Measurements from ENCODE around the gene SOD3.

SOD3 gene

GRCh38 chr4:24768604-24769003, 26.8 kb upstream of the SOD3 start:
- ATAC-seq (replicated peaks) (no peak), DNase-seq (no peak)
- H3K36me3 Mint-ChIP-seq (ENCODE audit: insufficient read depth) = no peaks in the 10 kb centered on the region
- no peak overlapping the region for H3K27ac Mint-ChIP-seq
- H3K9me3 Mint-ChIP-seq = peaks cover 4 to 8% of the 10 kb centered on the region in 2 donors
- H3K4me3 Mint-ChIP-seq = no peak overlapping the region
- H3K4me1 Mint-ChIP-seq (ENCODE audit: low read depth in 2 of 2) = no peaks in the 10 kb centered on the region
- peaks cover 0 to 6% of the 10 kb centered on the region in 2 donors for H3K27me3 Mint-ChIP-seq

GRCh38 chr4:24769571-24769970, 25.8 kb upstream of the SOD3 start:
- ATAC-seq (replicated peaks) (no peak), DNase-seq (no peak)
- no peak overlapping the region for H3K27ac Mint-ChIP-seq
- H3K4me3 Mint-ChIP-seq = no peak overlapping the region
- H3K9me3 Mint-ChIP-seq = peaks cover 4 to 8% of the 10 kb centered on the region in 2 donors
- H3K4me1 Mint-ChIP-seq (ENCODE audit: low read depth in 2 of 2) = no peaks in the 10 kb centered on the region
- peaks cover 0 to 6% of the 10 kb centered on the region in 2 donors for H3K27me3 Mint-ChIP-seq
- H3K36me3 Mint-ChIP-seq (ENCODE audit: insufficient read depth) = no peaks in the 10 kb centered on the region

GRCh38 chr4:24770032-24770584, 25.3 kb upstream of the SOD3 start:
- DNase-seq (no peak), ATAC-seq (replicated peaks) (no peak)
- Mint-ChIP-seq H3K4me1 (ENCODE audit: low read depth in 2 of 2) (no peaks in the 10 kb centered on the region), H3K9me3 (peaks cover 4 to 8% of the 10 kb centered on the region in 2 donors), H3K36me3 (ENCODE audit: insufficient read depth) (no peaks in the 10 kb centered on the region), H3K4me3 (no peak overlapping the region), H3K27ac (no peak overlapping the region), H3K27me3 (peaks cover 0 to 6% of the 10 kb centered on the region in 2 donors)

- no peak overlapping the region for H3K27ac Mint-ChIP-seq
- no peak for DNase-seq
- ATAC-seq (replicated peaks) = no peak
- peaks cover 0 to 6% of the 10 kb centered on the region in 2 donors for H3K27me3 Mint-ChIP-seq
- peaks cover 4 to 8% of the 10 kb centered on the region in 2 donors for H3K9me3 Mint-ChIP-seq
- H3K36me3 Mint-ChIP-seq (ENCODE audit: insufficient read depth) = no peaks in the 10 kb centered on the region
- no peak overlapping the region for H3K4me3 Mint-ChIP-seq
- no peaks in the 10 kb centered on the region for H3K4me1 Mint-ChIP-seq (ENCODE audit: low read depth in 2 of 2)
These were observed 24.7 kb upstream of the SOD3 start for GRCh38 chr4:24770667-24771066.

- Mint-ChIP-seq H3K4me1 (ENCODE audit: low read depth in 2 of 2) (no peaks in the 10 kb centered on the region), H3K9me3 (peaks cover 4% of the 10 kb centered on the region in 2 donors), H3K4me3 (no peak overlapping the region), H3K27me3 (peaks cover 0 to 6% of the 10 kb centered on the region in 2 donors), H3K36me3 (ENCODE audit: insufficient read depth) (no peaks in the 10 kb centered on the region), H3K27ac (no peak overlapping the region)
- DNase-seq (no peak), ATAC-seq (replicated peaks) (no peak)
These were observed 24.1 kb upstream of the SOD3 start for GRCh38 chr4:24771241-24771640.

GRCh38 chr4:24772061-24772705, 23.2 kb upstream of the SOD3 start:
- DNase-seq (no peak), ATAC-seq (replicated peaks) (no peak)
- no peaks in the 10 kb centered on the region for H3K4me1 Mint-ChIP-seq (ENCODE audit: low read depth in 2 of 2)
- H3K4me3 Mint-ChIP-seq = no peak overlapping the region
- peaks cover 0 to 4% of the 10 kb centered on the region in 2 donors for H3K9me3 Mint-ChIP-seq
- peaks cover 0 to 6% of the 10 kb centered on the region in 2 donors for H3K27me3 Mint-ChIP-seq
- no peaks in the 10 kb centered on the region for H3K36me3 Mint-ChIP-seq (ENCODE audit: insufficient read depth)
- no peak overlapping the region for H3K27ac Mint-ChIP-seq

- ATAC-seq (replicated peaks) (no peak), DNase-seq (no peak)
- Mint-ChIP-seq H3K4me3 (no peak overlapping the region), H3K27ac (no peak overlapping the region), H3K27me3 (peaks cover 0 to 13% of the 10 kb centered on the region in 2 donors), H3K36me3 (ENCODE audit: insufficient read depth) (no peaks in the 10 kb centered on the region), H3K4me1 (ENCODE audit: low read depth in 2 of 2) (no peaks in the 10 kb centered on the region), H3K9me3 (peaks cover 0 to 4% of the 10 kb centered on the region in 2 donors)
These were observed 22.4 kb upstream of the SOD3 start for GRCh38 chr4:24772952-24773351.

GRCh38 chr4:24774452-24774851, 20.9 kb upstream of the SOD3 start:
- peaks cover 0 to 4% of the 10 kb centered on the region in 2 donors for H3K9me3 Mint-ChIP-seq
- H3K4me1 Mint-ChIP-seq (ENCODE audit: low read depth in 2 of 2) = no peaks in the 10 kb centered on the region
- ATAC-seq (replicated peaks) (no peak), DNase-seq (no peak)
- H3K27ac Mint-ChIP-seq = no peak overlapping the region
- peaks cover 0 to 14% of the 10 kb centered on the region in 2 donors for H3K27me3 Mint-ChIP-seq
- no peaks in the 10 kb centered on the region for H3K36me3 Mint-ChIP-seq (ENCODE audit: insufficient read depth)
- no peak overlapping the region for H3K4me3 Mint-ChIP-seq

- Mint-ChIP-seq H3K4me3 (no peak overlapping the region), H3K36me3 (ENCODE audit: insufficient read depth) (no peaks in the 10 kb centered on the region), H3K4me1 (ENCODE audit: low read depth in 2 of 2) (no peaks in the 10 kb centered on the region), H3K27ac (no peak overlapping the region), H3K27me3 (peaks cover 0 to 12% of the 10 kb centered on the region in 2 donors), H3K9me3 (peaks cover 0 to 4% of the 10 kb centered on the region in 2 donors)
- ATAC-seq (replicated peaks) = no peak
- no peak for DNase-seq
These were observed 20.3 kb upstream of the SOD3 start for GRCh38 chr4:24775032-24775605.

GRCh38 chr4:24775750-24776149, 19.6 kb upstream of the SOD3 start:
- ATAC-seq (replicated peaks) (no peak), DNase-seq (no peak)
- H3K4me1 Mint-ChIP-seq (ENCODE audit: low read depth in 2 of 2) = no peaks in the 10 kb centered on the region
- H3K27ac Mint-ChIP-seq = no peak overlapping the region
- no peaks in the 10 kb centered on the region for H3K36me3 Mint-ChIP-seq (ENCODE audit: insufficient read depth)
- no peak overlapping the region for H3K4me3 Mint-ChIP-seq
- peaks cover 0 to 8% of the 10 kb centered on the region in 2 donors for H3K27me3 Mint-ChIP-seq
- peaks cover 0 to 4% of the 10 kb centered on the region in 2 donors for H3K9me3 Mint-ChIP-seq

GRCh38 chr4:24777536-24778463, 17.6 kb upstream of the SOD3 start:
- no peak for DNase-seq
- Mint-ChIP-seq H3K27me3 (peaks cover 0 to 8% of the 10 kb centered on the region in 2 donors), H3K9me3 (no peaks in the 10 kb centered on the region), H3K4me3 (no peak overlapping the region), H3K36me3 (ENCODE audit: insufficient read depth) (no peaks in the 10 kb centered on the region), H3K27ac (no peak overlapping the region), H3K4me1 (ENCODE audit: low read depth in 2 of 2) (no peaks in the 10 kb centered on the region)
- ATAC-seq (replicated peaks) = no peak

GRCh38 chr4:24778464-24779225, 16.7 kb upstream of the SOD3 start:
- H3K27ac Mint-ChIP-seq = no peak overlapping the region
- H3K4me1 Mint-ChIP-seq (ENCODE audit: low read depth in 2 of 2) = no peaks in the 10 kb centered on the region

More at GRCh38 chr4:24778464-24779225, 16.7 kb upstream of the SOD3 start:
- no peak for ATAC-seq (replicated peaks)
- H3K4me3 Mint-ChIP-seq = no peak overlapping the region
- no peak for DNase-seq
- H3K27me3 Mint-ChIP-seq = peaks cover 0 to 8% of the 10 kb centered on the region in 2 donors
- no peaks in the 10 kb centered on the region for H3K36me3 Mint-ChIP-seq (ENCODE audit: insufficient read depth)
- peaks cover 0 to 1% of the 10 kb centered on the region in 2 donors for H3K9me3 Mint-ChIP-seq
